Endothelial cell (in vitro differentiated cells): Measurements from ENCODE around the gene TMEFF2. TPM values are rescaled to one million over a fixed set of nuclear protein-coding genes. Genes with fewer than 3 reads are reported as not detected.

Experiments
- DNase-seq: peaks from one replicate; pipeline ENCODE4 v3.0.0; 2021; ENCODE audit warnings: low spot score
- H3K27ac Mint-ChIP-seq: one replicate; pipeline ENCODE4 v1.8.0; 2021; ENCODE audit warnings: mixed read lengths, inconsistent platforms; ENCODE audit not compliant: unreplicated experiment
- H3K27me3 Mint-ChIP-seq: one replicate; pipeline ENCODE4 v1.8.0; 2021; ENCODE audit warnings: mild to moderate bottlenecking, moderate library complexity, mixed read lengths, inconsistent platforms; ENCODE audit not compliant: unreplicated experiment
- H3K36me3 Mint-ChIP-seq: one replicate; pipeline ENCODE4 v1.8.0; 2021; ENCODE audit warnings: mild to moderate bottlenecking, low read depth, mixed read lengths, inconsistent platforms; ENCODE audit not compliant: unreplicated experiment
- H3K4me1 Mint-ChIP-seq: one replicate; pipeline ENCODE4 v1.8.0; 2021; ENCODE audit warnings: mild to moderate bottlenecking, mixed read lengths, inconsistent platforms; ENCODE audit not compliant: unreplicated experiment
- H3K4me3 Mint-ChIP-seq: one replicate; pipeline ENCODE4 v1.8.0; 2021; ENCODE audit warnings: mild to moderate bottlenecking, mixed read lengths, inconsistent platforms; ENCODE audit not compliant: unreplicated experiment
- H3K9me3 Mint-ChIP-seq: one replicate; pipeline ENCODE4 v1.8.0; 2021; ENCODE audit warnings: mixed read lengths, inconsistent platforms; ENCODE audit not compliant: unreplicated experiment
- total RNA-seq: library from RNA; stranded (reverse); fragmentation: NEBNext Ultra II Directional; extraction: Animal tissue kit (Norgen Biotek cat#: 25700); gene quantifications from one replicate; pipeline ENCODE4 v1.2.1, GENCODE V29; 2021; ENCODE audit not compliant: unreplicated experiment
- TF ChIP-seq, protein P1 (sequence below): fragments of 200-600 bp; sonication (generic); IDR thresholded peaks from one replicate; pipeline ENCODE4 v1.5.0; 2021; ENCODE audit warnings: antibody characterized with exemption; ENCODE audit not compliant: unreplicated experiment

The TMEFF2 gene
- total RNA-seq, 1 donor from 2014 or later, result 0.10 TPM

GRCh38 chr2:191954451-191954850 is 240.3 kb downstream of the TMEFF2 start:
- no peak for DNase-seq
- no peaks in the 10 kb centered on the region for H3K36me3 Mint-ChIP-seq
- no peak overlapping the region for H3K27ac Mint-ChIP-seq
- H3K4me1 Mint-ChIP-seq, result peaks cover 13% of the 10 kb centered on the region
- TF ChIP-seq, protein P1, sequence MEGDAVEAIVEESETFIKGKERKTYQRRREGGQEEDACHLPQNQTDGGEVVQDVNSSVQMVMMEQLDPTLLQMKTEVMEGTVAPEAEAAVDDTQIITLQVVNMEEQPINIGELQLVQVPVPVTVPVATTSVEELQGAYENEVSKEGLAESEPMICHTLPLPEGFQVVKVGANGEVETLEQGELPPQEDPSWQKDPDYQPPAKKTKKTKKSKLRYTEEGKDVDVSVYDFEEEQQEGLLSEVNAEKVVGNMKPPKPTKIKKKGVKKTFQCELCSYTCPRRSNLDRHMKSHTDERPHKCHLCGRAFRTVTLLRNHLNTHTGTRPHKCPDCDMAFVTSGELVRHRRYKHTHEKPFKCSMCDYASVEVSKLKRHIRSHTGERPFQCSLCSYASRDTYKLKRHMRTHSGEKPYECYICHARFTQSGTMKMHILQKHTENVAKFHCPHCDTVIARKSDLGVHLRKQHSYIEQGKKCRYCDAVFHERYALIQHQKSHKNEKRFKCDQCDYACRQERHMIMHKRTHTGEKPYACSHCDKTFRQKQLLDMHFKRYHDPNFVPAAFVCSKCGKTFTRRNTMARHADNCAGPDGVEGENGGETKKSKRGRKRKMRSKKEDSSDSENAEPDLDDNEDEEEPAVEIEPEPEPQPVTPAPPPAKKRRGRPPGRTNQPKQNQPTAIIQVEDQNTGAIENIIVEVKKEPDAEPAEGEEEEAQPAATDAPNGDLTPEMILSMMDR, result no peak
- no peaks in the 10 kb centered on the region for H3K27me3 Mint-ChIP-seq
- H3K9me3 Mint-ChIP-seq, result no peaks in the 10 kb centered on the region
- H3K4me3 Mint-ChIP-seq, result no peak overlapping the region

DNA sequence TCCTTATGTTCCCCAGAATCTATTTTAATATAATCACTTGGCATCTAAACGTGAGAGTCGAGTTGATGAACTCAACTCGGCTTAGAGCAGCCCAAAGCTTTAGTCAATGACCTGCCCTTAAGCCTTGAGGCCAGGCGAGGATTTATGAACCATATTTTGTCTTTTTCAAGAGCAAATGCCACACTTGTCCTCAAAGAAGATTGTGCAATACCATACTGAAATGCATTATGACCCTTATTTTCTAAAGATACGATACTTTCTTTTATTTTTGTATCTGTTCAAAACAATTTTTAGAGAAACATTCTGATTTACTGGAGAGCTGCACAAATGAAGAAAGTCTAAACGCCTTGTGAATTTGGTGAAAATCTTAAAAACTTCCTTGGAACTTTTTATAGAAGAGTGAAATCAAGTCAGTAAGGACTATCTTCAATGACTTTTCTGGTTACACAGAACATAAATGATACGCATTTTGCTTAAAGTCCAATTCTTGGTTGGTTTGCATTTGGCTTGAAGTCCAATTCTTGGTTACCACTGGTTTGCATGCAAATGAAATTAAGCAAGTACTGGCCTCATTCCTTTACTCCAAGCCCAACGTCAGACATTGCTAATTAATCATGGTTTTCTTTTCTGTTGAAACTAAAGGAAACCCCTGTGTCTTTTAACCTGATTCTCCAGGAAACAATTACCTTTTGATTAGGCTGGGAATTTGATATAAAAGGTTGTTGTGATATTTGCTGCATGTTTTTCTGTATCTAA is 242.0 kb downstream of the TMEFF2 start:
- no peak overlapping the region for H3K4me3 Mint-ChIP-seq
- no peaks in the 10 kb centered on the region for H3K36me3 Mint-ChIP-seq
- no peaks in the 10 kb centered on the region for H3K9me3 Mint-ChIP-seq
- TF ChIP-seq, protein P1, result no peak
- DNase-seq, result no peak
- H3K4me1 Mint-ChIP-seq, result peaks cover 4% of the 10 kb centered on the region
- H3K27ac Mint-ChIP-seq, result no peak overlapping the region
- H3K27me3 Mint-ChIP-seq, result no peaks in the 10 kb centered on the region

DNA sequence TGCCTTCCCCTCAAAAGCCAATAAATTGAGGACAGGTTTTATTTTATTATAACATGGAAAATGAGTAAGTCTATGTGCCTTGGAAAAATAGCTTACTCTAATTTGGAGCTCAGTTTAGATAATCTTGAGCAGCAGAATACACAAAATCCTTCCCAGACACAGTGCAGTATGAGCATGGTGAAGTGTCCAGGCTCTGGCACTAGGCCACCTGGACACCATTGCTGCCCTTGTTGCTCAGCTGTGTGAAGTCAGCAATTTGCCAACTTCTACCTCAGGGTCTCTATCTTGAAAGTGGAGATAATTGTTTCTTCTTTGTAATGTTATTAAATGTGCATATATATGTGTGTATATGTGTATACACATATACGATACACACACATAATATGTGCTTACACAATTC is 242.9 kb downstream of the TMEFF2 start:
- Mint-ChIP-seq H3K4me1 (peaks cover 4% of the 10 kb centered on the region), H3K9me3 (no peaks in the 10 kb centered on the region), H3K4me3 (no peak overlapping the region), H3K36me3 (no peaks in the 10 kb centered on the region), H3K27me3 (no peaks in the 10 kb centered on the region), H3K27ac (no peak overlapping the region)
- TF ChIP-seq, protein P1, result no peak
- no peak for DNase-seq

GRCh38 chr2:191951376-191951775 is 243.4 kb downstream of the TMEFF2 start:
- no peaks in the 10 kb centered on the region for H3K36me3 Mint-ChIP-seq
- H3K4me1 Mint-ChIP-seq, result peaks cover 4% of the 10 kb centered on the region
- no peak overlapping the region for H3K27ac Mint-ChIP-seq
- DNase-seq, result no peak
- no peaks in the 10 kb centered on the region for H3K27me3 Mint-ChIP-seq
- TF ChIP-seq, protein P1, result no peak
- H3K9me3 Mint-ChIP-seq, result no peaks in the 10 kb centered on the region
- H3K4me3 Mint-ChIP-seq, result no peak overlapping the region

- Mint-ChIP-seq H3K4me1 (peaks cover 4% of the 10 kb centered on the region), H3K27ac (peak overlapping the region; percentile 39), H3K36me3 (no peaks in the 10 kb centered on the region), H3K27me3 (no peaks in the 10 kb centered on the region), H3K4me3 (no peak overlapping the region), H3K9me3 (no peaks in the 10 kb centered on the region)
- DNase-seq, result no peak
- TF ChIP-seq, protein P1, result no peak
Observed at GRCh38 chr2:191950132-191950874, 244.4 kb downstream of the TMEFF2 start.
